HepG2 (cell line): ENCODE measurements around the gene SLC23A3. TPM values are rescaled to one million over a fixed set of nuclear protein-coding genes. Genes with fewer than 3 reads are reported as not detected.

ENCODE experiments used
- ARNT ChIP-seq: fragments of 450-650 bp; IDR thresholded peaks from 2 replicates; pipeline ENCODE4 v1.6.1; 2017
- ATF3 ChIP-seq: sonication (generic); formaldehyde crosslinking; IDR thresholded peaks from 2 replicates; pipeline ENCODE4 v1.4.0; 2020; ENCODE audit warnings: missing genetic modification reagents
- CBX2 ChIP-seq, 2 experiments: fragments of 200-600 bp in 1 of 2; sonication (generic); formaldehyde crosslinking in 1 of 2; IDR thresholded peaks; 2 replicates each; pipeline versions ENCODE4 v1.7.0 to v1.8.1; 2018 to 2022; ENCODE audit warnings: low read depth in 2 of 2, low read length in 1 of 2, mild to moderate bottlenecking in 1 of 2, missing genetic modification reagents in 1 of 2
- CENPX ChIP-seq: sonication (generic); formaldehyde crosslinking; IDR thresholded peaks from 2 replicates; pipeline ENCODE4 v1.9.0; 2021; ENCODE audit warnings: mild to moderate bottlenecking, missing genetic modification reagents, moderate library complexity
- ELF3 ChIP-seq: IDR thresholded peaks from 2 replicates; pipeline ENCODE4 v1.6.1; 2016; ENCODE audit warnings: missing genetic modification reagents, missing compliant biosample characterization
- FOXP1 ChIP-seq, 2 experiments: fragments of 450-650 bp in 1 of 2; IDR thresholded peaks; 2 replicates each; pipeline ENCODE4 v1.6.1; 2017 to 2018; ENCODE audit warnings: antibody characterized with exemption in 1 of 2
- HES4 ChIP-seq: sonication (generic); formaldehyde crosslinking; IDR thresholded peaks from 2 replicates; pipeline ENCODE4 v1.9.0; 2021; ENCODE audit warnings: mild to moderate bottlenecking, missing genetic modification reagents, borderline replicate concordance
- KDM3A ChIP-seq: IDR thresholded peaks from 2 replicates; pipeline ENCODE4 v1.6.1; 2018; ENCODE audit warnings: low read depth, missing compliant biosample characterization
- MXI1 ChIP-seq: IDR thresholded peaks from 3 replicates; pipeline ENCODE4 v1.6.1; 2012; ENCODE audit warnings: low read depth, low read length, inconsistent platforms, borderline replicate concordance
- NFATC3 ChIP-seq: sonication (generic); formaldehyde crosslinking; IDR thresholded peaks from 2 replicates; pipeline ENCODE4 v1.5.1; 2020; ENCODE audit warnings: mild to moderate bottlenecking, missing genetic modification reagents
- PRPF4 ChIP-seq: fragments of 200-400 bp; formaldehyde crosslinking; IDR thresholded peaks from 2 replicates; pipeline ENCODE4 v1.6.1; 2016; ENCODE audit warnings: low read length, low read depth; ENCODE audit not compliant: poor library complexity, severe bottlenecking
- REPIN1 ChIP-seq: sonication (generic); formaldehyde crosslinking; IDR thresholded peaks from 2 replicates; pipeline ENCODE4 v1.8.0; 2022; ENCODE audit warnings: missing genetic modification reagents, low read depth, mild to moderate bottlenecking, borderline replicate concordance
- REST ChIP-seq, 2 experiments: IDR thresholded peaks; 2 replicates each; pipeline ENCODE4 v1.6.1; 2011 to 2012; ENCODE audit warnings: low read length in 2 of 2, borderline replicate concordance in 1 of 2, low read depth in 1 of 2, mild to moderate bottlenecking in 1 of 2, moderate library complexity in 1 of 2
- ZNF205 ChIP-seq: IDR thresholded peaks from 2 replicates; pipeline ENCODE4 v1.6.1; 2018; ENCODE audit warnings: missing biosample characterization, missing genetic modification reagents
- ZNF383 ChIP-seq: sonication (generic); formaldehyde crosslinking; IDR thresholded peaks from 2 replicates; pipeline ENCODE4 v1.4.0; 2020; ENCODE audit warnings: missing genetic modification reagents, mild to moderate bottlenecking, borderline replicate concordance
- ZNF468 ChIP-seq: sonication (generic); formaldehyde crosslinking; IDR thresholded peaks from 2 replicates; pipeline ENCODE4 v1.8.0; 2022; ENCODE audit warnings: mild to moderate bottlenecking, moderate library complexity, missing genetic modification reagents
- ZNF639 ChIP-seq: conservative IDR thresholded peaks from 2 replicates; pipeline ENCODE4 v1.6.1; 2018; ENCODE audit warnings: missing genetic modification reagents
- ZNF75D ChIP-seq: sonication (generic); formaldehyde crosslinking; IDR thresholded peaks from 2 replicates; pipeline ENCODE4 v1.8.1; 2023; ENCODE audit warnings: missing genetic modification reagents, mild to moderate bottlenecking, borderline replicate concordance
- polyA plus RNA-seq, 8 experiments: library from polyadenylated mRNA; depleted of rRNA in 3 of 8; stranded (reverse) in 7 of 8; unstranded in 1 of 8; fragments of >200 nt; fragmentation: Illumina TruSeq in 4 of 8; extraction: Trizol in 4 of 8; gene quantifications; 2 replicates each; pipeline versions ENCODE4 v1.2.1 to v1.2.3, GENCODE V29; 2011 to 2016; ENCODE audit warnings: low read depth in 4 of 8, missing spikeins in 1 of 8, mixed read lengths in 1 of 8; ENCODE audit not compliant: insufficient read depth in 1 of 8
- total RNA-seq, 5 experiments: library from RNA; depleted of rRNA; stranded (reverse); fragments of >200 nt; fragmentation: Illumina TruSeq; extraction: Trizol; gene quantifications; 2 replicates each; pipeline ENCODE4 v1.2.3, GENCODE V29; 2016; ENCODE audit warnings: low read depth in 1 of 5
- TF ChIP-seq, protein P1 (sequence below): sonication (generic); formaldehyde crosslinking; IDR thresholded peaks from 2 replicates; pipeline ENCODE4 v1.5.1; 2020; ENCODE audit warnings: missing genetic modification reagents, mild to moderate bottlenecking, borderline replicate concordance
- TF ChIP-seq, protein P2 (sequence below): sonication (generic); formaldehyde crosslinking; IDR thresholded peaks from 2 replicates; pipeline ENCODE4 v1.8.0; 2023; ENCODE audit warnings: mild to moderate bottlenecking, missing genetic modification reagents

The SLC23A3 gene
- total and polyA plus RNA-seq, 2 of the 13 experiments (the other 11 are each of a cell fraction or from before 2014, with no cell fraction given), result 0.38 to 0.78 TPM

DNA sequence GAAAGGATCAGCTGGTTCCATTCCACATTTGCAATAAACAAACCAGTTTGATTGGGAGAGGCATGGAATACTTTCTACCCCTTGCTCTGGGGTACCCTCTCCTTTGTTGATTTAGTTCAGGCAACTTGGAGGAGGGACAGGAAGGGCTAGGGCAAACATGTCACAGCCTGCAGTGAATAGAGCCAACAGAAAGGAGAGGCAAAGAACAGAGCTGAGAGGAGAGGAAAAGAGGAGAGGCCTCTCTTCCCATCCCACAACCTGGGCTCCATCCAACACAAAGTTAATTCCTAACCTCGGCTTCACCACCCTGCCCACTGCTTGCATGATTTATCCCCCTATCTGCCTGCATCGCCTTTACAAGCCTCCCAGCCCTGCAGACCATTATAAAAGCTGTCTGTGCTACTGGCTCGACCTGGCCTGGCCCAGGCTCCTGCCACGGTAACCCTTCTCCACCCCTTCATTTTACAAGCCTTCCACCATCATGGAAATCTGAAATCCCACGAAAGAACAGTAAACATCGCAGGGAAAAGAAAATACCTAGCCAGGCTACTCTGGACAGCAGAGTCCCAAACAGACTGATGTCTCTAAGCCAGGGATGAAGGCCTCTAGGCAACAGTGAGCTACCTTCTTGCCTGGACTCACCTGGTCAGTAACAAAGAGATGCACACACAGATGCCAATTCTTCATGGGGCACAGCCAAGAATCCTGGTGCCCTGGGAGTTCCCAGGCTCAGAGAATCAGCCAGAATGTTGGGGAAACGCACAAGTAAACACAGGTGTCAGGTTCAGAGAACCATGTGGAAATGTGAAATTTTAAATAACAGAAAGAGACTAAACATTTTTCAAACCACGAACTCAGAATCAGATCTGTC is 52.8 kb downstream of the SLC23A3 start (continued):
- TF ChIP-seq REST (IDR thresholded peaks at IDR 0.05; ENCODE audit: borderline replicate concordance in 1 of 2, low read depth in 1 of 2, low read length in 2 of 2), result 0 out of 4 replicates have a peak, but pooled peaks of 1 of the 2 experiments have one; percentile 35
- TF ChIP-seq ZNF639, result no peak
- no peak for TF ChIP-seq CENPX
- no peak for TF ChIP-seq ARNT
- no peak for TF ChIP-seq MXI1
- TF ChIP-seq HES4, result no peak
- TF ChIP-seq PRPF4, result no peak
- TF ChIP-seq REPIN1 (CRISPR knock-in tag), result no peak
- TF ChIP-seq CBX2 (IDR thresholded peaks at IDR 0.05; ENCODE audit: low read depth, low read length), result no peak
- TF ChIP-seq CBX2 (CRISPR knock-in tag; IDR thresholded peaks at IDR 0.05; ENCODE audit: low read depth), result 0 out of 2 replicates have a peak, but pooled peaks have one; percentile 33
- TF ChIP-seq ATF3 (CRISPR knock-in tag), result no peak
- TF ChIP-seq ELF3 (CRISPR knock-in tag), result peak; percentile 74
- TF ChIP-seq, protein P1, sequence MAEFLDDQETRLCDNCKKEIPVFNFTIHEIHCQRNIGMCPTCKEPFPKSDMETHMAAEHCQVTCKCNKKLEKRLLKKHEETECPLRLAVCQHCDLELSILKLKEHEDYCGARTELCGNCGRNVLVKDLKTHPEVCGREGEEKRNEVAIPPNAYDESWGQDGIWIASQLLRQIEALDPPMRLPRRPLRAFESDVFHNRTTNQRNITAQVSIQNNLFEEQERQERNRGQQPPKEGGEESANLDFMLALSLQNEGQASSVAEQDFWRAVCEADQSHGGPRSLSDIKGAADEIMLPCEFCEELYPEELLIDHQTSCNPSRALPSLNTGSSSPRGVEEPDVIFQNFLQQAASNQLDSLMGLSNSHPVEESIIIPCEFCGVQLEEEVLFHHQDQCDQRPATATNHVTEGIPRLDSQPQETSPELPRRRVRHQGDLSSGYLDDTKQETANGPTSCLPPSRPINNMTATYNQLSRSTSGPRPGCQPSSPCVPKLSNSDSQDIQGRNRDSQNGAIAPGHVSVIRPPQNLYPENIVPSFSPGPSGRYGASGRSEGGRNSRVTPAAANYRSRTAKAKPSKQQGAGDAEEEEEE, result no peak
- TF ChIP-seq ZNF383, result no peak
- no peak for TF ChIP-seq ZNF75D
- TF ChIP-seq, protein P2, sequence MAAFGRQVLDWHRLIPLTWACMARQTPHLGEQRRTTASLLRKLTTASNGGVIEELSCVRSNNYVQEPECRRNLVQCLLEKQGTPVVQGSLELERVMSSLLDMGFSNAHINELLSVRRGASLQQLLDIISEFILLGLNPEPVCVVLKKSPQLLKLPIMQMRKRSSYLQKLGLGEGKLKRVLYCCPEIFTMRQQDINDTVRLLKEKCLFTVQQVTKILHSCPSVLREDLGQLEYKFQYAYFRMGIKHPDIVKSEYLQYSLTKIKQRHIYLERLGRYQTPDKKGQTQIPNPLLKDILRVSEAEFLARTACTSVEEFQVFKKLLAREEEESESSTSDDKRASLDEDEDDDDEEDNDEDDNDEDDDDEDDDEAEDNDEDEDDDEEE, result no peak
- 0 out of 2 replicates have a peak, but pooled peaks have one; percentile 19 for TF ChIP-seq KDM3A
- no peak for TF ChIP-seq NFATC3 (CRISPR knock-in tag)
- no peak for TF ChIP-seq ZNF205
- no peak for TF ChIP-seq ZNF468 (CRISPR knock-in tag)
- no peak for TF ChIP-seq FOXP1 (IDR thresholded peaks at IDR 0.05)
- TF ChIP-seq FOXP1 (CRISPR knock-in tag; IDR thresholded peaks at IDR 0.05), result peak; percentile 76; the same call in 1 of the 2 replicates
